ENCODE results near the gene TTI1. TPM values are rescaled to one million over a fixed set of nuclear protein-coding genes. Genes with fewer than 3 reads are reported as not detected.

Gene TTI1
- total RNA-seq, 1 donor from 2014 or later, result 18.0 TPM

DNA sequence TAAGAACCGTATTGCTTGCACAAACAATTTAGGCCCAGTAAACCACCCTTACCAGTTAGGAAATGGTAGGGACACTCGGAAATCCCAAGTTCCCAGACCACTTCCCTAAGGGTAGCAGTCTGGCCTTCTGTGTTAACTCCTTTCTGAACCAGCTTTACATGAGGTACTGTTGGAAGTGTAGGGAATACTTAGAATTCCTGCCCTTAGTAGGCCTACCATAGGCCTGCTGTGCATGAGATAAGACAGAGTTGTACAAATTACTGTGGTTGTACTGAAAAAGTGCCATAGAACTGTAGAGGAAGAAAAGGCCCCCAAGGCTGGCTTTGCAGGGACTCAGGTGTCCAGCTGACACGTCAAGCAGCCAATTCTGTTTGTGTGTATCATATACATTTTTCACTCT, 11.4 kb upstream of the TTI1 start:
- no peak for DNase-seq (ENCODE audit: low spot score in 2 of 2)
- H3K27me3 ChIP-seq, result no peaks in the 10 kb centered on the region
- H3K4me1 ChIP-seq, result peaks cover 0 to 4% of the 10 kb centered on the region in 2 donors
- no peak overlapping the region for H3K4me3 ChIP-seq
- TF ChIP-seq CTCF (IDR thresholded peaks at IDR 0.05), result no peak
- peaks cover 23 to 47% of the 10 kb centered on the region in 2 donors for H3K36me3 ChIP-seq
- intact Hi-C loops (cut with DNase I), result no loop called here
- no peak overlapping the region for H3K27ac ChIP-seq
- H3K9me3 ChIP-seq, result no peaks in the 10 kb centered on the region

DNA sequence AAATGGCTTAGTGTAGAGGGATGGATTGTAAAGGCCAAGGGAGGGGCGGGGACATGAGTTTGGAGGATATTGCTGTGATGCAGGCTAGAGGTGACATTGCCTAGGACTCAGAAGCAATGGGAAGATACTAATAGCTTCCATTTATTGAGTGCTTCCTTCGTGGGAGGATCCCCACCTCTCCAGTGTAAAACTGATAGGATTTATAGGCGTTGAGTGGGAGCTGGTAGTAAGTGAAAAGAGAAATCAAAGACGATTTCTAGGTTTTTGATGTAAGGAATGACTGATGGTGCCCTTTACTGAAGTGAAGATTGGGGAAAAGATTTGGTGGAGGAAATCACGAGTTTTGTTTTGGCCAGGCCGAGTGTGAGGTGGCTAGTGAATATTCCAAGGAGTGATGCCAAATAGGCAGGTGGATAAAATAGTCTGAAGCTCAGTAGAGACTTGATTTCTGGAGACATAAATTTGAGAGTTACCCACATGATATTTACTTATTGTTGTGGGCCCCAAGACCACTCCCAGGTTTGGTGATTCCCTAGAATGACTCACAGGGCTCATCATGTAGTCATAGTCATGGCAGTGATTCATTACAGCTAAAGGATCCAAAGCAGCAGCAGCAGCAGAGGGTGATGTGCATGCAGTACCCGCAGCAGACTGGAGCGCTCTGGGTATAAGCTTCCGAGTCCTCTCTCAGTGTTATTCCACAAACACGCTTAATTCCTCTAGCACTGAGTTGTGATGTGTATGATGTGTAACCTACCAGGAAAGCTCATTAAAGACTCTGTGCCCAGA, 10.4 kb upstream of the TTI1 start:
- no peak for TF ChIP-seq CTCF (IDR thresholded peaks at IDR 0.05)
- Histone ChIP-seq H3K27me3 (no peaks in the 10 kb centered on the region), H3K9me3 (no peaks in the 10 kb centered on the region), H3K4me3 (no peak overlapping the region), H3K27ac (no peak overlapping the region), H3K36me3 (peaks cover 16 to 42% of the 10 kb centered on the region in 2 donors), H3K4me1 (peaks cover 0 to 4% of the 10 kb centered on the region in 2 donors)
- intact Hi-C loops (cut with DNase I), result no loop called here
- no peak for DNase-seq (ENCODE audit: low spot score in 2 of 2)

GRCh38 chr20:38040276-38040675, 7.0 kb upstream of the TTI1 start:
- Histone ChIP-seq H3K9me3 (no peaks in the 10 kb centered on the region), H3K27ac (no peak overlapping the region), H3K4me1 (peaks cover 3 to 14% of the 10 kb centered on the region in 2 donors), H3K27me3 (no peaks in the 10 kb centered on the region), H3K36me3 (peaks cover 16 to 37% of the 10 kb centered on the region in 2 donors), H3K4me3 (no peak overlapping the region)
- no peak for DNase-seq (ENCODE audit: low spot score in 2 of 2)
- no peak for TF ChIP-seq CTCF (IDR thresholded peaks at IDR 0.05)
- intact Hi-C loops (cut with DNase I), result no loop called here

- H3K27me3 ChIP-seq, result no peaks in the 10 kb centered on the region
- intact Hi-C loops (cut with DNase I), result loop anchor here (10.0 kb wide), 2 partner anchors 398 to 438 kb away; partner anchors contain the start of genes RALGAPB and SNHG17
- peaks cover 0 to 12% of the 10 kb centered on the region in 2 donors for H3K36me3 ChIP-seq
- H3K9me3 ChIP-seq, result no peaks in the 10 kb centered on the region
- H3K4me3 ChIP-seq, result no peak overlapping the region
- H3K4me1 ChIP-seq, result peaks cover 16 to 32% of the 10 kb centered on the region in 2 donors
- TF ChIP-seq CTCF (IDR thresholded peaks at IDR 0.05), result no peak
- DNase-seq (ENCODE audit: low spot score in 2 of 2), result no peak
- no peak overlapping the region for H3K27ac ChIP-seq
Observed at GRCh38 chr20:38036366-38036765, 3.1 kb upstream of the TTI1 start.

GRCh38 chr20:38034961-38035360, 1.7 kb upstream of the TTI1 start:
- TF ChIP-seq CTCF (IDR thresholded peaks at IDR 0.05), result no peak
- Histone ChIP-seq H3K27ac (no peak overlapping the region), H3K36me3 (peaks cover 0 to 4% of the 10 kb centered on the region in 2 donors), H3K4me1 (peaks cover 16 to 27% of the 10 kb centered on the region in 2 donors), H3K27me3 (no peaks in the 10 kb centered on the region), H3K9me3 (no peaks in the 10 kb centered on the region), H3K4me3 (peak overlapping the region; percentile 95 to 100)
- intact Hi-C loops (cut with DNase I), result loop anchor here (10.0 kb wide), 2 partner anchors 400 to 440 kb away; partner anchors contain the start of genes RALGAPB and SNHG17
- no peak for DNase-seq (ENCODE audit: low spot score in 2 of 2)

Data from ascending aorta (tissue), 2 donors.